ENCODE results near the gene FOXL1.

GRCh38 chr16:86608301-86608747, 30.0 kb downstream of the FOXL1 start:
- TF ChIP-seq CTCF (IDR thresholded peaks at IDR 0.05 in 8 of 11, conservative IDR thresholded peaks at IDR 0.05 in 3 of 11) (no peak), POLR2AphosphoS5 (IDR thresholded peaks at IDR 0.05) (no peak), POLR2A (IDR thresholded peaks at IDR 0.05) (no peak)
